Keratinocyte (primary cell): ENCODE measurements around the gene OIT3.

Source experiments
- EZH2 ChIP-seq: IDR thresholded peaks from one replicate; pipeline ENCODE4 v1.6.1; 2012; ENCODE audit warnings: inconsistent platforms, mild to moderate bottlenecking, low read length, moderate library complexity
- TF ChIP-seq, protein P1 (sequence below), 3 experiments: IDR thresholded peaks in 1 of 3; conservative IDR thresholded peaks in 1 of 3; optimal IDR thresholded peaks in 1 of 3; 2 replicates in 2 of 3; 3 replicates in 1 of 3; pipeline versions ENCODE3 to v1.5.1; 2011; ENCODE audit warnings: low read length in 3 of 3, mild to moderate bottlenecking in 3 of 3, moderate library complexity in 2 of 3, control low read depth in 1 of 3, inconsistent platforms in 1 of 3; ENCODE audit not compliant: insufficient read depth in 2 of 3; ENCODE audit errors: extremely low read depth in 1 of 3

DNA sequence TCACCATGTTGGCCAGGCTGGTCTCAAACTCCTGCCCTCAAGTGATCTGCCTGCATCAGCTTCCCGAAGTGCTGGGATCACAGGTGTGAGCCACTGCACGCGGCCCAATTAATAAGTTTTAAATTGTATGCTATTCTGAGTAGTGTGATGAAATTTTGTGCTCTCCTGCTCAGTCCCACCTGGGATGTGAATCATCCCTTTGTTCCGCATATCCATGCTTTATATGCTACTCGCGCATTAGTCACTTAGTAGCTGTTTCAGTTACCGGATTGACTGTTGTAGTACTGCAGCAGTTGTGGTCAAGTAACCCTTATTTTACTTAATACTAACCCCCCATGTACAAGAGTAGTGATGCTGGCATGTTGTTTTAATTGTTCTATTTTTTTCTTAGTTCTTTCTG, 47.3 kb upstream of the OIT3 start:
- TF ChIP-seq, protein P1, sequence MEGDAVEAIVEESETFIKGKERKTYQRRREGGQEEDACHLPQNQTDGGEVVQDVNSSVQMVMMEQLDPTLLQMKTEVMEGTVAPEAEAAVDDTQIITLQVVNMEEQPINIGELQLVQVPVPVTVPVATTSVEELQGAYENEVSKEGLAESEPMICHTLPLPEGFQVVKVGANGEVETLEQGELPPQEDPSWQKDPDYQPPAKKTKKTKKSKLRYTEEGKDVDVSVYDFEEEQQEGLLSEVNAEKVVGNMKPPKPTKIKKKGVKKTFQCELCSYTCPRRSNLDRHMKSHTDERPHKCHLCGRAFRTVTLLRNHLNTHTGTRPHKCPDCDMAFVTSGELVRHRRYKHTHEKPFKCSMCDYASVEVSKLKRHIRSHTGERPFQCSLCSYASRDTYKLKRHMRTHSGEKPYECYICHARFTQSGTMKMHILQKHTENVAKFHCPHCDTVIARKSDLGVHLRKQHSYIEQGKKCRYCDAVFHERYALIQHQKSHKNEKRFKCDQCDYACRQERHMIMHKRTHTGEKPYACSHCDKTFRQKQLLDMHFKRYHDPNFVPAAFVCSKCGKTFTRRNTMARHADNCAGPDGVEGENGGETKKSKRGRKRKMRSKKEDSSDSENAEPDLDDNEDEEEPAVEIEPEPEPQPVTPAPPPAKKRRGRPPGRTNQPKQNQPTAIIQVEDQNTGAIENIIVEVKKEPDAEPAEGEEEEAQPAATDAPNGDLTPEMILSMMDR (optimal IDR thresholded peaks at IDR 0.05 in 1 of 3, IDR thresholded peaks at IDR 0.05 in 1 of 3, conservative IDR thresholded peaks at IDR 0.05 in 1 of 3; ENCODE audit: extremely low read depth in 1 of 3, insufficient read depth in 2 of 3, low read length in 3 of 3) = no peak
- no peak for TF ChIP-seq EZH2
